ENCODE measurements around the gene PTPRK.
"Not testable (repeated sequence)": the region's sequence is repeated elsewhere in the genome, so short reads cannot be mapped to it uniquely, and the experiment has no call there.

The PTPRK gene

GRCh38 chr6:127956260-127956888 lies 564.0 kb downstream of the PTPRK start:
- DNase-seq (ENCODE audit: low read depth in 2 of 2): no peak

GRCh38 chr6:127954082-127954481 lies 566.3 kb downstream of the PTPRK start:
- DNase-seq (ENCODE audit: low read depth in 2 of 2): no peak

DNA sequence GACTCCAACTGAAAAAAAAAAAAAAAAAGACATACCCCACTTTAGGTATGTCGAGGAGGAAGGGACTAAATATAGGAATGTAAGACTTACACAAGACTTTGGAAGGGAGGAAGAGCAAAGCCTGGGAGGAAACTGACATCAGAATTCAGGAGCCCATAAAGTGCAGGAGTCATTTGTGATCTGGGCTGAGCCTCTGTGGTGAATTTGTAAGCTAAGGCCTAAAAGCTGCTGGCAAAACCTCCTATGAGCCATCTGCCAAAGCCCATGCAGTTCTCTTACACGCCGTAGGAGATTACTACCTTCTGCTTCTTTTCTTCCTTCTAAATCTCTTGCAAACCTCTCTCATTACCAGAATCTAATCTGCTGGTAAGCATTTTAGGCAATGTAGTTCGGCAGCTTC lies 567.6 kb downstream of the PTPRK start:
- no peak for DNase-seq (ENCODE audit: low read depth in 2 of 2)

GRCh38 chr6:127952176-127952575 lies 568.2 kb downstream of the PTPRK start:
- DNase-seq (ENCODE audit: low read depth in 2 of 2): no peak

GRCh38 chr6:127951172-127951917 lies 569.1 kb downstream of the PTPRK start:
- no peak for DNase-seq (ENCODE audit: low read depth in 2 of 2)

DNA sequence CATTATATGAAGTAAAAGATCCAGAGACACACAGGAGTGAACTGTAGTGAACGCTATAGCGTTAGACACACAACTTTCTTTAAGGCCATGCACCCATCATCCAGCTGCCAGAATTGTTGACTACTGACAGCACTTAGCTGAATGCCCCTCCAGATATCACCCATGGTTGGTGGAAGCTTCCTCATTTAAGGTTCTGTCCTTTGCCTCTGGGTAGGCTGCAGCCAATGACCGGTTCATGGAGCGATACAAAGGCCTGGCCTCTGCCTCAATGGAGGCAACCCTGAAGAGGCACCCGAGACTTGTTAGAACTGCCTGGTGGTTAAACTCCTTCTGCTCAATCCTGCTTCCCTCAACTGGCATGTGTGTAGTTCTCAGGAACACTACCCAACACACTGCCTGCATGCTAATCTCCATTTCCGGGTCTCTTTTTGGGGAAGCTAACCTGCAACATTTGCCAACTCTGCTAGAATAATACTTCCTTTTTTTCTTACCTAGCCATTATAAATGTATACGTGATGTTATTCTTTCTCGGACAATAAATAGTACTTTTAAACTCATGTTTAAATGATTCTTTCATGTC lies 569.7 kb downstream of the PTPRK start:
- DNase-seq (ENCODE audit: low read depth in 2 of 2): no peak

DNA sequence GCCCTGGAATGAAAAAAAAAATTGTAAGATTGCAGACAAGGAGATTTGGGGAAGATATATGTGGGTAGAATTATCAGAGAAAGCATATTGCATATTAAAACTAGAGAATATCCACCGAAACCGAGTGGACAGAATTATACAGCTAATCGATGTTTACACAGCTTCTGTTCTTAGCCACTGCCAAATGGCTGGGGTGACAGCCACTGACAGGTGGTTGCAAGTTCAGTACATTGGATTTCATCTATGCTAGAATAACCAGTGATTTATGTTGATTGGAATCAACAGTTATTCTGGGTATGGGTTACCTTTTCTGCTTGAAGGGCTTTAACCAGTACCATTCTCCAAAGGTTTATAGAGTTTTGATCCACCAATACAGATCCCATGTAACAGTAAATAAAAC lies 571.1 kb downstream of the PTPRK start:
- no peak for DNase-seq (ENCODE audit: low read depth in 2 of 2)

GRCh38 chr6:127946388-127946787 lies 574.0 kb downstream of the PTPRK start:
- DNase-seq (ENCODE audit: low read depth in 2 of 2): no peak

DNA sequence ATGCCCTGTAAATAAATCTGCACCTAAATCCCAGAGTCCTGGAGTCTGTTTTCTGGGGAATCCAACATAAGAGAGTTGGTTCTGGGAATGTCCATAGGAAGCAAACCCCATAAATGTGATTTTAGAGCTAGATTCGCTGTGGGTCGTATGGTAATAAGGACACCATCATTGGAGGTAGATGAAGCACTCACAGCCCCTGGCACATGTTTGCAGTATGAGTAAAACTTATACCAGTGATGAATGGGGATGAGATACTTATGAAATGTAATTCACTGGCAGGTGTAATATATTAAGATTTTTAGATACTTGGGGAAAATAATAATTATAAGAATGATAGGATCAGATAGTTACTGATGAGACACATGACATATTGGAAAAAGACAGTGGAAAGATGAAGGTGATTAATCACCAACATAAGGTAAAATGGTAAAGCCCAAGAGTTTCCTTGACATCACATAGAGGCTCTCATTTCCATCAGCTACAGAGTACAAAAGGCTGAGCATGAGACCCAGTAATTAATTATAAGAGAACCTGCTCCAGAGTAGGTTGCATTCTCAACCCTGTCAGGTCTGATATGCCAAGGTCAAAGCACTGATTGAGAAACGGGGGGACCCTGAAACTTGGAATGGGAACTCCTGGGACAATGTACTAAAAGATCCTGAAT lies 574.8 kb downstream of the PTPRK start:
- DNase-seq (ENCODE audit: low read depth in 2 of 2): no peak

GRCh38 chr6:127941228-127941627 lies 579.2 kb downstream of the PTPRK start:
- DNase-seq (ENCODE audit: low read depth in 2 of 2): no peak

- no peak for DNase-seq (ENCODE audit: low read depth in 2 of 2)
Observed at GRCh38 chr6:127939442-127940066, 580.8 kb downstream of the PTPRK start.

GRCh38 chr6:127938701-127939100 lies 581.7 kb downstream of the PTPRK start:
- no peak for DNase-seq (ENCODE audit: low read depth in 2 of 2)

DNA sequence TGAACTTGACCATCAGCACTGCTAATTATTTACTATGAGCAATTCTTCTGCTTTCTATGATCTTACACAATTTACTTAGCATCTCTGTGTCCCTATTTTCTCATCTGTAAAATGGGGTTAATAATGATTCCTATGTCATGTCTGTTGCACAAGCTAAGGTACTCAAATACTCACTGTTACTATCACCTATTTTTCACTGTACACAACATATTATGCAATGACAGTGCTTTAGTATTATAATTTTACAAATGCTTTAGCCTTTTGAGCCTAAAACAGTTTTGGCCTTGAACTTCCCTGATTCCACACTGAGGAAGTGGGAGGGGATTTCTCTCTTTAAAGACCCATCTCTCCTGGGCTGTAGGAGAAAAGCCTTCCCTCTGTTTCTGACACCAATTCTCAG lies 582.7 kb downstream of the PTPRK start:
- no peak for DNase-seq (ENCODE audit: low read depth in 2 of 2)

DNA sequence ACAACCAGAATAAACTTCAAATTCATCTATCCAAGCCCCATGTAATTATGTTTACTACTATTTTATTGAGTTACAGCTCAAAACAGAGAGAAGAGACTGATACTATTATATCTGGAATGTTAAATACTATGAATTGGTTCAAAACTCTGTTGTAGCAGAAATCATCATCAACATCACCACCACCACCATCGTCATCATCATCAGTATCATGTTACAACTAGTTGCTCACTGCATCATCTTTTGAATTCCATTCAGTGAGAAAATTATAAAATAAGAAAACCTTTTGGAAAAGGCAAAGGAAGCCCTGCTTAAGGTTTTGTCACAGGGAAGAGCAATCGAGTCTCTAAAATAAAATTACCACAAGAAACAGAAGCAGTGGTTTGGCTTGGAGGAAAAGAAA lies 583.3 kb downstream of the PTPRK start:
- DNase-seq (ENCODE audit: low read depth in 2 of 2): no peak

- no peak for DNase-seq (ENCODE audit: low read depth in 2 of 2)
Observed at GRCh38 chr6:127934956-127935355, 585.4 kb downstream of the PTPRK start.

DNA sequence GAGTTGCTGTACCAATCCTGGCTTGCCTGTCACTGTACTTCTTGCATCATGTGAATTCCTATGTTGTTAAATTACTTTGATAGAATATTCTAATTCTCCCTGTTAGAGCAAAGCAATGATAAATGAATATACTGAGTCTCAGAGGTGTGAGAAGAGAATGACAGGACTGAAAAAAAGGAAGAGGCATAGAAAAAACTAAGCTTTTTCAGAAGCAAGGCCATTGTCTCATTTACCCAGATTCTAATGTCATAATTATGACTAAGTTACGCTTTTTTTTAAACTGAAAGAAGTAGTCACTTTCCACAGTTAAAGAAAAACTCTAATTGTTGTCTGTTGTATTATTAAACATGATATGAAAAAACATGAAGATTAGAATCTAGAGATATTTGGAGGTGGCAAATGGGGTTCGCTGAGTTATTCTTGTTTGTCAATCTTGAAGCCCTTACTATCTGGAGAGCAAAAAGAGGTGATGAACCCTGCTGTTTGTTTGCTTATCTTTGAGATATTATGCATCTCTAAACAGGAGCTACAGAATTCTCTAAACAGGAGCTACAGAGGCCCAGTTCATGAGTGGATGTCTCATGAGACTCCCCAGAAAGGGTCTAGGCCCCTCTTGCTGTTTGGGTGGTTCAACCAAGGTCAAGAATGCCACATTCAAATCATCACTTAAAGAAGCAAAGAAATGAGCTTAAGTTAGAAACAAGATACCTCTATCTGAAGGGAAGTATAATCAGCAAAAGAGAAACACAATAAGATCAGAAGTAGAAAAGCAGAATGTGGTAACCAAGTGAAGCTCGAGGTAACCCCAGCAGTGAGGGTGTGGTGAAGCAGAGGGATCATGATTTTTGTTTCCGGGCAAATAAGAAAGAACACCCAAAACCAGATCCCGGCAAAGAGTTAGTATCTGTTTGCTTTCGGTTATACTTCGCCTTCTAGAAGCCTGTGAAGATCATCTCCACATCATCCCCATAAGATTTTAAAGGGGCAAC lies 586.3 kb downstream of the PTPRK start:
- DNase-seq (ENCODE audit: low read depth in 2 of 2): no peak

GRCh38 chr6:127933137-127933536 lies 587.3 kb downstream of the PTPRK start:
- DNase-seq (ENCODE audit: low read depth in 2 of 2): no peak

- DNase-seq (ENCODE audit: low read depth in 2 of 2): no peak
Observed at GRCh38 chr6:127932708-127933107, 587.7 kb downstream of the PTPRK start.

GRCh38 chr6:127926441-127926840 lies 594.0 kb downstream of the PTPRK start:
- DNase-seq (ENCODE audit: low read depth in 2 of 2): not testable (repeated sequence)

GRCh38 chr6:127924440-127924839 lies 596.0 kb downstream of the PTPRK start:
- no peak for DNase-seq (ENCODE audit: low read depth in 2 of 2)

- DNase-seq (ENCODE audit: low read depth in 2 of 2): no peak
Observed at GRCh38 chr6:127924031-127924430, 596.4 kb downstream of the PTPRK start.

All from stimulated activated CD8-positive, alpha-beta memory T cell treated with anti-CD3 and anti-CD28 coated beads, Interleukin-7, amount 100 ng/mL, for 1 hour (primary cell).